Stimulated activated CD8-positive, alpha-beta memory T cell treated with anti-CD3 and anti-CD28 coated beads, Interleukin-2, amount 100 ng/mL, for 48 hours (primary cell): ENCODE data around the gene SLC22A23.

Experiments used
- DNase-seq, 2 donors: peaks; one replicate each; pipeline ENCODE4 v3.0.0-alpha.2; 2020; ENCODE audit warnings: low read depth in 2 of 2

SLC22A23 gene

GRCh38 chr6:3316818-3317217 is 140.0 kb downstream of the SLC22A23 start:
- DNase-seq, result no peak

- no peak for DNase-seq
Observed at GRCh38 chr6:3316331-3316730, 140.5 kb downstream of the SLC22A23 start.

- no peak for DNase-seq
Observed at GRCh38 chr6:3315841-3316240, 141.0 kb downstream of the SLC22A23 start.

DNA sequence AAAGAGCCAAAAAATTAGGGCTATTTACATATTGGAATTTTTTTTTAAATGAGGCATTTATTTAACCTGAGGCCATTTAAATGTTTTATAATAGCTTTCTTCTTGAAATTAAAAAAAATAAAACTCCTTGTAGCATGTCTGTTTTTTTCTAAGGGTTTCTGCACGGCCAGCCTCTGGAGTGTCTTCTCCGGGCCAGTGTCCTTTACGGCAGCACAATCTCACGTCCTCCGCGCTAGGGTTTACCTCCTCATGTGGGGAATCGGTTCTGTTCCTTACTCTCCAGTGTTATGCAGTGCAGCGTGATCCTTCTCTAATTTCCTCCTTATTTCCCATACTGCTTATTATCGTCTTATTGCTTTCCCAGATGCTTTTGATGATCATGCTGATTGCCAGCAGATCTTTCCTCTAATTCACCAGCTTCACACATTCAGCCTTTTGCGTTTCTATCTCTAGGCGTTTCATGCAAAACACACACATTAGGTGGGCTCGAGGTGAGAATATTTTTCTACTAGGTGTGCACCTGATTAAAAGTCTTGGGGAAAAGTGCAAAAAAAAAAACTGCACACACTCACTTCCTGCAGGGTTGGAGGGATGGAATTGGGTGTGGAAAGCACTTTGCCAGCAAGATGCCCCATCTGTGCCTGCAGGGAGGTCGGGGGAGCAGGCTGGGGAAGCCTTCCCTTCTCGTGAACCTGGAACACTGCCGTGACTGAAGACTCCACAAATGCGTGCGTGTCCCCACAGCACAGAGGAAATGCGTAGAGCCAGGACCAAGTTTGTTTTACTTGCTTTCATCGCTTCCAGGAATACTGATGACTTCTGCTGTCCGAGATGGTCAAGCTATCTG is 142.0 kb downstream of the SLC22A23 start:
- DNase-seq, result no peak

GRCh38 chr6:3314176-3314575 is 142.7 kb downstream of the SLC22A23 start:
- DNase-seq, result no peak

DNA sequence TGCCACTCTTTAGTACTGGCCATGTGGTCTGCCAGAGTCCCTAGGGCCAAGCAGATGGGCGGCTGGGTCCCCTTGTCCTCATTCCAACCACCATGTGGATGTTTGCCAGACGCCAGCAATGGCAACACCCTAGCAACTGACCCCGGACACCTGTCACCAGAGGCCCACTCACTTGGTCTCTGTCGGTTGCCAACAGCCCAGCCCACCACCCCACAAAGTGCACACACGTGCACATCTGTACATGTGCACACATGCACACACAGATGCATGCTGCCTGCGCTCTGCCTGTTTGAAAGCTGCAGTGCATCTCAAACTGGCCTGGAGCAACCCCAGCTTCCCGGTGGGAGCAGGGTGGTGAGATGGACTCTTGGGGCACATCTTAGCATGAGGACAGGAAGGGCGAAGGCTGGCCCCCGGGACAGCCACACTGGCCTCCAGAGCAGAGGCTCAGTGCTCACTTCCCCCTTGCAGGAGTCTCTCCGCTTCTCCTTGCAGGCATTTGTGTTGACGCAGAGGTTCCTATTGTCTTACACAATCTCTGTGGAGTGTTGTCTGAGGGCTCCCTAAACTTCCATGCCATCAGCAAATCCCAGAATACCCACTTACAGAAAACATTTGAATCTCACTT is 144.1 kb downstream of the SLC22A23 start:
- no peak for DNase-seq

DNA sequence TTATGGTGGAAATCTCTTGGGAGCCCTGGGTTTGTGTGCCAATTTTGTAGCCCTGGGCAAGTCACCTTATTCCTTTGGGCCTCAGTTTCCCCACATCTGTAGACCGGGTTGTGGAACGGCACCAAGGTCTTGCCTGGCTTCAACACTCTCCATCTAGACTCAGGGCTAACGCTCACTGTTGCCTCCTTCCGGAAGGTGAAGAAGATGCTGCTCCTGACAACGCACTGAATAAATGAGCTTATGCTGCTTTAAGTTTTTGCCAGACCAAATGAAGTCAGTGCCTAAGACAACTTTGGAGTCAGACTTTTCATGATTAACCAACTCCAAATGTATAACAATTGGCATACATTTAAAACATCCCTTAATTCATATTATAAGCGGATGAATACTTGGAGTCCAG is 145.0 kb downstream of the SLC22A23 start:
- DNase-seq, result no peak

GRCh38 chr6:3310703-3311102 is 146.1 kb downstream of the SLC22A23 start:
- no peak for DNase-seq

DNA sequence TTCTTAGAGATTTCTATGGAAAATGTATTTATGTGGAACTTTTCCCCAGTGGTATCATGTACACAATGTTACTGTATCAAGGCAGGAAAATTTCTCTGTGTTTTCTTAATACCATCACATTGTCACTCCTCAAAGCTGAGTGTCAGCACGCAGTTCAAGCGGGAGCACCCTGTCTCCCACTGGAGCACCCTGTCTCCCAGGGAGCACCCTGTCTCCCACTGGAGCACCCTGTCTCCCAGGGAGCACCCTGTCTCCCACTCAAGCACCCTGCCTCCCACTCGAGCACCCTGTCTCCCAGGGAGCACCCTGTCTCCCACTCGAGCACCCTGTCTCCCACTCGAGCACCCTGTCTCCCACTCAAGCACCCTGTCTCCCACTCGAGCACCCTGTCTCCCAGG is 146.8 kb downstream of the SLC22A23 start:
- DNase-seq, result no peak

GRCh38 chr6:3309391-3310050 is 147.3 kb downstream of the SLC22A23 start:
- DNase-seq, result no peak

GRCh38 chr6:3308106-3308505 is 148.7 kb downstream of the SLC22A23 start:
- DNase-seq, result no peak

- no peak for DNase-seq
Observed at GRCh38 chr6:3307436-3307835, 149.4 kb downstream of the SLC22A23 start.

DNA sequence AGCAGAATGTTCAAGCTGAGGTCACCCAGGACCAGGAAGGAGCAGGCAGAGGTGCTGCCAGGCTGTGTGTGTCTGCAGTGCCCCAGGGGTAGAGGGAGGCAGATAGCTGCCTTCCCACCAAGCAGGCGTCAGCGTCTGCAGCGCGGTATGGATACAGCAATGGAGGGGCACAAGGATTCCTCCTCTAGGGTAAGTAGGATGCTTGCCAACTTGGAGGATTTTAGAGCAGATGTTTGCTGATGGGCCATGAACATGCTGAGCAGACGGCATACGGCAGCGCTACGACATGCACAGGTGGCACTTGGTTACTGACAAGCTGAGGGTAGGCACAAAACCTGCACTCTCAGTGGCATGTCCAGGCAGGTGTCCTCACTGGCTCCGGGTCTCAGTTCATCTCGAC is 150.0 kb downstream of the SLC22A23 start:
- no peak for DNase-seq

- no peak for DNase-seq
Observed at GRCh38 chr6:3305831-3306230, 151.0 kb downstream of the SLC22A23 start.

GRCh38 chr6:3305216-3305565 is 151.7 kb downstream of the SLC22A23 start:
- no peak for DNase-seq

DNA sequence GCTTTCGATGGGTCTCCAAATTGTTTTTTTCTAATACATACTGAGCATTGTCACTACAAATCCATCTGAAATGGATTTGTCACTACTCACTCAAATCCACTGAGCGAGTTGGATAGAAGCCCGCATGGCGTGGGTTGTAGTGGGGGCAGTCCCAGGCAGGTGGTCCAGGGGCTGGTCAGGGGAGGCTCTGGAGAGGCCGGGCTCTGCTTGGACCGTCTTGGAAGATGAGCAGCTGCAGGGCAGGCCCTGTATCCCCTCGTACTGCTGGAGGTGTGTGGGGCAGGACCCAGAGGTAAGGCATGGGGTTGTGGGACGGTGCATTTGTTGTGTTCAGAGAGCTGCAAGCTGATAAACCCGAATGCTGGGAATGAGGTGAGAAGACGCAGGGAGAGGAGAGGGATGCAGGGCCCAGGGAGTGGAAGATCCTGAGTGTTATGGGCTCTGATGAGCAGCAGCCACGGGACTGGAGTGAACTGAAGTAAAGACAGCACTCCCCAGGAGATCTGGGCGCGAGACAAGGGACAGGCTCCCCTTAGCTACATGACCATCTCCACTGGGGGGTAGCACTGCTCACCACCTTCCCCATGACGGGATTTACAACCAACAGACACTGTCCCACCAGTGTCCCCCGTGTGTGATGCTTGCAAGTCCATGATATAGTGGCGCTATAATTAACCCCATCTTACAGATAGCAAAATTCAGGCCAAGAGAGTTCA is 152.2 kb downstream of the SLC22A23 start:
- no peak for DNase-seq

DNA sequence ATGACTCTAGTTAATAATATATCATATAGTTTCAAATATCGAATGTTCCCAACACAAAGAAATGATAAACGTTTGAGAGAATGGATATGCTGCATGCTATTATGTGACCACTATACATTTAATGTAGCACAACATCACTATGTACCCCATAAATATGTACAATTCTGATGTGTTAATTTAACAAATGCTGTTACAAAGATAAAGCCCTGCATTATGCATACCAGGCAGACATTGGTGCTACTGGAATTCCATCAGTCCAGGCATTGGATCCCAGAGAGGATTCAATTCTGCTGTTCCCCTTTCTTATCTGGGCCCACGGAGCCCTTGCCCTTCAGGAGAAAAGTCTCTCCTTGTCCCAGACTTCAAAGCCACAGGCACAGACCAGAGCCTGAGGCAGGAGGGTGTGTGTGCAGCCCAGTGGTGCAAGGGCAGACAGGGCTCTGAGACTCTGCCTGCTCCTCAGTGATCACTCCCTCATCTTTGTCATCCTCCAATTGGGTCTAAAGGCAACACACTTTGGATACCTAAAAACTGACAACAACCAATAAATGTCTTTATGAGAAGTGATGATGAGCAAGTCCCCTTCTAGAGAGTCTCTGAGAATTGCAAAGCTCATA is 152.9 kb downstream of the SLC22A23 start:
- no peak for DNase-seq

DNA sequence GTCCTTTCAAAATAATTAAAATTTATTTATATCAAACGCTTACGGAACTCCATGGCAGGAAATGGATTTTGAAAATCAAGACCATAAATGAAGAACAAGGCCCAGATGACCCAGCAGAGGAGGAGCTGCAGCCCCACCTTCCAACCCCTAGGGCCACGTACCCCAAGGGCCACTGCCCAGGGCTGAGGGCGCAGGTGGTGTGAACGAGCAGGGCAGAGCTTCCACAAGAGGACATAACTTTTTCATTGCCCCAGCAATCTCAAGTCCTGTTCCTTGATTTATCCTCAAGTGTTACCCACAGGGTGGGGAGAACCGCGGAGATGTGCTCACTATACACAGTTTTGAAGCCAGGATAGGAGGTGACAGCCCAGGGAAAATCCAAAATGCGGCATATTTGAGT is 155.3 kb downstream of the SLC22A23 start:
- no peak for DNase-seq

DNA sequence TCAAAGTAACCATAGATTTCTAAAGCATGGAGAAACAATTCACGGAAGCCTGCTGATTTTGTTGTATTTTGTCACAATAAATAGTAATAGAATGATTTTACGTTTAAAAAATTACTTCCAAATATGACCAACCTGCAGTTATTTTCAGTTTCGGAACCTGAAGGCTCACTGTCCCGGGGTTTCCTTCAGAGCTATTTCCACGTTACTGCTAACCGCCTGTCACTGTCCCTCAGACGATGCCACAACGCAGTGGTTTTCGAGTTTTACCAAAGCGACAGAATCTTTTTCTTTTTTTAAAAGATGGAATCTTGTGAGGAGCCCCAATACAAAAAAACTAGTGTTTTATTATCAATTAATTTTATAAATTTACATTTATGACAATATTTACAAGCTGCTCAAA is 157.6 kb downstream of the SLC22A23 start:
- no peak for DNase-seq

GRCh38 chr6:3297909-3298308 is 158.9 kb downstream of the SLC22A23 start:
- no peak for DNase-seq

GRCh38 chr6:3297006-3297405 is 159.8 kb downstream of the SLC22A23 start:
- no peak for DNase-seq

DNA sequence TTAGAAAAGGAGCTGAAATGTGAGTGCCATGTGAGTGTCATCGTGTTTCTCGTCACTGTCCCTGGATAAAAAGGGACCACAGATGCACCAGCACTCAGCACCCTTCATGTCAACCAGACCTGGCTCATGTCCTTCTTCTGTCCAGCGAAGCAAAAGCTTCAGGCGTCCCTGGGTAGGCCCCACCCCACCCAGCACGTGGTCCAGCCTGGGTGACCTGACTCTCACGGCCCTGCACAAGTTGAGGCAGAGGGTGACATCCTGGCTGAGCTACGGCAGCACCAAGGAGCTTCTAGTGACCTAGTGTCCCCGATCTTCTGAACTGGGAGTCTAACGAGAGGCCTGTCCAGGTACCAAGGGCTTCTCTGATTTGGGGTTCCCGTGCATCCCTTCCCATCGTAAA is 160.3 kb downstream of the SLC22A23 start:
- DNase-seq, result no peak
